Naive B cell (primary cell): ENCODE data around the gene CAMK1D. TPM values are rescaled to one million over a fixed set of nuclear protein-coding genes. Genes with fewer than 3 reads are reported as not detected.

Source experiments
- ATAC-seq, 2 donors: fragments of 150-1000 bp; cut with Tn5 transposase; 2 replicates each; pipeline ENCODE4 v1.10.0; 2021; ENCODE audit warnings: low read depth in 2 of 2, mild to moderate bottlenecking in 2 of 2, moderate library complexity in 2 of 2
- DNase-seq: peaks from one replicate; pipeline ENCODE4 v3.0.0; 2022
- H3K27ac Mint-ChIP-seq, 6 donors: one replicate each; pipeline ENCODE4 v1.8.0; 2020 to 2022; ENCODE audit warnings: mild to moderate bottlenecking in 6 of 6, mixed read lengths in 6 of 6, moderate library complexity in 5 of 6, inconsistent platforms in 2 of 6
- H3K27me3 Mint-ChIP-seq, 3 donors: one replicate each; pipeline ENCODE4 v1.8.0; 2021 to 2022; ENCODE audit warnings: mixed read lengths in 3 of 3, mild to moderate bottlenecking in 1 of 3
- H3K36me3 Mint-ChIP-seq, 2 donors: one replicate each; pipeline ENCODE4 v1.8.0; 2020 to 2022; ENCODE audit warnings: mixed read lengths in 2 of 2, inconsistent platforms in 1 of 2, mild to moderate bottlenecking in 1 of 2
- H3K4me1 Mint-ChIP-seq, 3 donors: one replicate each; pipeline ENCODE4 v1.8.0; 2020 to 2022; ENCODE audit warnings: mixed read lengths in 3 of 3, inconsistent platforms in 1 of 3, mild to moderate bottlenecking in 1 of 3, moderate library complexity in 1 of 3
- H3K4me3 Mint-ChIP-seq, 8 donors: one replicate each; pipeline ENCODE4 v1.8.0; 2020 to 2022; ENCODE audit warnings: mild to moderate bottlenecking in 8 of 8, mixed read lengths in 8 of 8, moderate library complexity in 8 of 8, inconsistent platforms in 2 of 8
- H3K9me3 Mint-ChIP-seq, 7 donors: one replicate each; pipeline ENCODE4 v1.8.0; 2020 to 2022; ENCODE audit warnings: mixed read lengths in 7 of 7, mild to moderate bottlenecking in 5 of 7, inconsistent platforms in 2 of 7, moderate library complexity in 1 of 7
- polyA plus RNA-seq, 6 donors: library from polyadenylated mRNA; unstranded; fragments of 300-500 nt; fragmentation: Illumina TruSeq; gene quantifications; one replicate each; pipeline ENCODE4 v1.2.3, GENCODE V29; 2021; ENCODE audit warnings: low read depth in 6 of 6

Gene CAMK1D
- polyA plus RNA-seq, 6 donors from 2014 or later: 12.2 to 54.1 (median 35.6) TPM

GRCh38 chr10:12387561-12388210, 38.3 kb downstream of the CAMK1D start:
- Mint-ChIP-seq H3K36me3 (peaks cover 5 to 17% of the 10 kb centered on the region in 2 donors), H3K27ac (peak overlapping the region; percentile 32 to 77 (median 65)), H3K4me1 (peaks cover 60 to 69% (median 62%) of the 10 kb centered on the region in 3 donors), H3K9me3 (peaks cover 0 to 19% (median 8%) of the 10 kb centered on the region in 7 donors), H3K4me3 (peak overlapping the region in 3 of 8 donors; percentile 5 to 21 (median 9)), H3K27me3 (no peaks in the 10 kb centered on the region)
- ATAC-seq (no peak), DNase-seq (no peak)

- H3K4me3 Mint-ChIP-seq: peak overlapping the region in 3 of 8 donors; percentile 21 to 73 (median 37)
- peaks cover 5 to 16% of the 10 kb centered on the region in 2 donors for H3K36me3 Mint-ChIP-seq
- peak overlapping the region in 3 of 6 donors; percentile 56 to 75 (median 70) for H3K27ac Mint-ChIP-seq
- no peaks in the 10 kb centered on the region for H3K27me3 Mint-ChIP-seq
- no peak for ATAC-seq
- peaks cover 65 to 76% (median 70%) of the 10 kb centered on the region in 3 donors for H3K4me1 Mint-ChIP-seq
- peaks cover 0 to 15% (median 7%) of the 10 kb centered on the region in 7 donors for H3K9me3 Mint-ChIP-seq
- DNase-seq: no peak
Observed at GRCh38 chr10:12388671-12389070, 39.3 kb downstream of the CAMK1D start.

- Mint-ChIP-seq H3K27me3 (no peaks in the 10 kb centered on the region), H3K27ac (peak overlapping the region in 5 of 6 donors; percentile 56 to 88 (median 64)), H3K4me1 (peaks cover 66 to 78% (median 76%) of the 10 kb centered on the region in 3 donors), H3K9me3 (peaks cover 0 to 11% (median 7%) of the 10 kb centered on the region in 7 donors), H3K36me3 (peaks cover 2 to 11% of the 10 kb centered on the region in 2 donors), H3K4me3 (peak overlapping the region in 5 of 8 donors; percentile 17 to 73 (median 27))
- no peak for DNase-seq
- peak; percentile 30 to 54 for ATAC-seq
Observed at GRCh38 chr10:12389154-12389734, 39.9 kb downstream of the CAMK1D start.

DNA sequence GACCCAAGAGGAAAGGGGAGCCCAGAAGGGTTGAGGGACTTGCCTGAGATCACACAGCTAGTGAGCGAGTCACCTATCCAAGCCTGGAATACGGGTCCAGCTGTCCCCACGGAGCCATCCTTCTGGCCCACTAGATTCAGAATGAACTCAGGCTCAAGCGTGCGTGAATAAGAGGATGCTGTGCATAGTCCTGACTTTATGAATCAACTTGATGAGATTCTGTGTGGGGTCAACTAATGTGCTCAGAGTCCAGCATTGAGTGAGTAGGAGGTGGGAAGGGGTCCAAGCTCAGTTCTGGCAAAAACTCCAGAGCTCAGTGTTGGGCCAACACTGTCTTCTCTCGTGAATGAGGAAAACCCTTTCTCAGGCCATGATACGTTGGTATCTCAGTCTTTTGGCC, 41.4 kb downstream of the CAMK1D start:
- ATAC-seq (no peak), DNase-seq (no peak)
- Mint-ChIP-seq H3K27ac (peak overlapping the region in 5 of 6 donors; percentile 5 to 79 (median 75)), H3K27me3 (no peaks in the 10 kb centered on the region), H3K4me3 (peak overlapping the region in 1 of 8 donors; percentile 11), H3K36me3 (no peaks in the 10 kb centered on the region), H3K9me3 (no peaks in the 10 kb centered on the region), H3K4me1 (peaks cover 66 to 79% (median 77%) of the 10 kb centered on the region in 3 donors)

GRCh38 chr10:12391206-12391605, 41.9 kb downstream of the CAMK1D start:
- Mint-ChIP-seq H3K4me3 (peak overlapping the region in 1 of 8 donors; percentile 12), H3K4me1 (peaks cover 68 to 80% (median 80%) of the 10 kb centered on the region in 3 donors)
- no peak for ATAC-seq

DNA sequence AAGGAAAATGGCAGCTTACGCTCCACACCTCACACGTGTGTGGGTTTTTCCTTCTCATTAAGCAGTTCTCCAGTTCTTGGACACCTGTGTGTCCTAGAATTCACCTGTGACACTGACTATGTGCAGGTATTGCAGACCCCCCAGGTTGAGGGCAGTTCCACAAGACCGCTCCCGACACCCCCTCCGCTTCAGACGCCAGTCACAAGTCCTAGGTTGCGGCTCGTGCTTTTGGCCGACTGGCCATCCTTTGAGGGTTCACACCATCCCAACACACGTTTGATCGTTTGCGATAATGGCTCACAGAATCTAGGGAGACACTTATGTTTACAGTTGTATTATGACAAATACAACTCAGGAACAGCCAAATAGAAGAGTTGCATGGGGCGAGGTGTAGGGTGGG, 44.5 kb downstream of the CAMK1D start:
- ATAC-seq: no peak
- H3K4me1 Mint-ChIP-seq: peaks cover 71 to 84% (median 77%) of the 10 kb centered on the region in 3 donors
- H3K27ac Mint-ChIP-seq: peak overlapping the region in 4 of 6 donors; percentile 37 to 96 (median 69)

More at GRCh38 chr10:12391206-12391605, 41.9 kb downstream of the CAMK1D start:
- no peaks in the 10 kb centered on the region for H3K36me3 Mint-ChIP-seq
- no peaks in the 10 kb centered on the region for H3K9me3 Mint-ChIP-seq
- no peak for DNase-seq
- H3K27ac Mint-ChIP-seq: peak overlapping the region in 5 of 6 donors; percentile 5 to 79 (median 75)
- H3K27me3 Mint-ChIP-seq: no peaks in the 10 kb centered on the region

GRCh38 chr10:12394241-12395033, 45.1 kb downstream of the CAMK1D start:
- Mint-ChIP-seq H3K4me1 (peaks cover 70 to 84% (median 77%) of the 10 kb centered on the region in 3 donors), H3K27ac (peak overlapping the region; percentile 29 to 96 (median 78)), H3K36me3 (no peaks in the 10 kb centered on the region), H3K4me3 (peak overlapping the region in 1 of 8 donors; percentile 64), H3K9me3 (no peaks in the 10 kb centered on the region), H3K27me3 (no peaks in the 10 kb centered on the region)
- DNase-seq: no peak
- ATAC-seq: no peak

More for the DNA sequence above, 44.5 kb downstream of the CAMK1D start:
- no peaks in the 10 kb centered on the region for H3K9me3 Mint-ChIP-seq
- no peaks in the 10 kb centered on the region for H3K27me3 Mint-ChIP-seq
- H3K4me3 Mint-ChIP-seq: no peak overlapping the region
- H3K36me3 Mint-ChIP-seq: no peaks in the 10 kb centered on the region
- DNase-seq: no peak

DNA sequence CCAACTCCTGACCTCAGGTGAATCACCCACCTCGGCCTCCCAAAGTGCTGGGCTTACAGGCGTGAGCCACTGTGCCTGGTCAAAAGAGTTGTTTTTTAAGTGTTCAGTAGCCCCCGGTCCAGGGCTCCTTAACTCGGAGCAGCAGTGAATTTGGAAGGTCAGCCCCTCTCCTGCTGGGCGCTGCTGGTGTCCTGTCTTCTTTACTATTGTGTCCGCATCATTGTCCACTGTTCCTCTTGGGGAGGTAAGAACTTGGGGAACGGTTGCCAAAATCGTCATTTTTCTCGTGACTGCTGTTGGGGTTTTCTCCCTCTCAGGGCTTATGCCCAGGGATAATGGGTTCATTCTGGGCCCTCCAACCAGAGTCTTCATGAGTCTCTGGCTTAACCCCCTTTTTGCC, 46.7 kb downstream of the CAMK1D start:
- Mint-ChIP-seq H3K27ac (peak overlapping the region in 4 of 6 donors; percentile 42 to 83 (median 64)), H3K4me1 (peaks cover 62 to 74% (median 67%) of the 10 kb centered on the region in 3 donors), H3K27me3 (no peaks in the 10 kb centered on the region), H3K36me3 (no peaks in the 10 kb centered on the region), H3K9me3 (no peaks in the 10 kb centered on the region), H3K4me3 (no peak overlapping the region)
- no peak for ATAC-seq
- DNase-seq: no peak

DNA sequence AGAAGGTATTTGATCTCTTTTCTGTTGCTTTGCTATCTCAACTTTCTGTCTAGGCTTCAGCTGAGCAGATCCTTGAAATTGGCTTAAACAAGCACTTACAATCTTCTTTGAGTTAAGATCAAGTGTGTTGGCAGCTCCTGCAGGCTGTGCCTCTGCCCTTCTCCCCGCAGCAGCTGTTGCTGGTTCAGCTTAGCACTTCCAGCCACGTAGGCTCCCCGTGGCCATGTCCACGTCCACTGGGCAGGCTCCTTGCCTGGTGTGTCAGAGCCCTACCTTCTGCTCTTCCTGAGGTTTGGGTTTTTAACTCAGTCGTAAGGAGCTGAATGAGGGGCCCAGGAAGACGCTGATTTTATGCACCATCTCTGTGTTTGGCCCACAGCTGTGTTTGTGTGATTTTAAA, 47.2 kb downstream of the CAMK1D start:
- Mint-ChIP-seq H3K27ac (peak overlapping the region in 5 of 6 donors; percentile 38 to 81 (median 69)), H3K36me3 (no peaks in the 10 kb centered on the region), H3K4me1 (peaks cover 64 to 73% (median 69%) of the 10 kb centered on the region in 3 donors), H3K9me3 (no peaks in the 10 kb centered on the region), H3K4me3 (peak overlapping the region in 1 of 8 donors; percentile 58), H3K27me3 (no peaks in the 10 kb centered on the region)
- no peak for ATAC-seq
- no peak for DNase-seq

DNA sequence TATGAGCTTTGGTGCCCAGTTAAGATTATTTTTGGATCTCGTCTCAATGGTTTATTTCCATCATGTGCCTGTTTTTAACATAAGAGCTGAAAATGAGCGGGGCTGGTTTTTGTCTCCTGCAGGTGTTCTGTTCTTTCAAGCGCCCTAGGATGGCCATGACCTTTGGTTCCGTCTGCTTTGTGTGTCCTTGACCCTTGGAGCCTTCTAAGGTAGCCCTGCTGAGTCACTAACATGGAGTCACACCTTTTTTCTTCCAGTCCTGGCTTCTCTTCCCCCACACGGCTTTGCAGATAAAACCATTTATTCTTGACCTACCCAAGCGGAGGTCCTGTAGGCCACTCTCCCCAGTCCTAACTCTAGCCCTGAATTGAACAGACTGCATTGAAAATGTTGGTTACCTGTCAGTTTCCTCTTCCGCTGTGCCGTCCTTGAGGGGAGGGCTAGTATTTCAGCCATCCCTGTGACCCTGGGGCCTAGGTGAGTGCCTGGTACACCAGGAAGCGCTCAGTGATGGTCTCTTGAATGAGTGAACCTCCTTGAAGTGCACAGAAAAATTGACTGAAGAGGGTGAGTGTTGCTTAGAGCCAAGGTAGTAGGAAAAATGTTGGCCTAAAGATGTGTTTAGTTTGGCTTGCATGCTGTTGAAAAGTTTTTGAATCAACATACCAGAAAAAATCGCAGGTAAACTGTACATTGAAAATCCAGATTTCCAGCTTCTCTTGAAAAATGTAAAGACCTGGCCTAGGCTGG, 48.0 kb downstream of the CAMK1D start:
- peak overlapping the region; percentile 26 to 83 (median 73) for H3K27ac Mint-ChIP-seq
- H3K9me3 Mint-ChIP-seq: no peaks in the 10 kb centered on the region
- no peaks in the 10 kb centered on the region for H3K27me3 Mint-ChIP-seq
- no peaks in the 10 kb centered on the region for H3K36me3 Mint-ChIP-seq
- H3K4me3 Mint-ChIP-seq: peak overlapping the region in 1 of 8 donors; percentile 5
- H3K4me1 Mint-ChIP-seq: peaks cover 59 to 70% (median 67%) of the 10 kb centered on the region in 3 donors
- DNase-seq (no peak), ATAC-seq (no peak)

DNA sequence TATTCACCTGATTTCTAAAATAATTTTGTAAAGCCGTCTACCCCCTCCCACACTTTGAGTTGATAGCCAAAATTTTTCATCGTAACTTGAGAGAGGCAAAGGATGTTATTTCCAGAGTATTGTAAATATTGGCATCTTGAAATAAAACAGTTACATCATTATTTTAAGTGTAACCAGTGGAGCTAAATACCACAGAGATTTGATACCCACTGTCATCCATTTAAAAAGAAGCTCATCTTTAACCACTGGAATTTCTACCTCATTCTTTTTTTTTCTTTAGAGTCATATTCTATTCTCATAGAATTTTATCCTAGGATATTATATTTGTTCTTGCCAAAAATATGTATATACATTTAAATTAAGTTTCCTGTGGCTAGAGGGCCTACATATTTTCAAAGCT, 48.6 kb downstream of the CAMK1D start:
- Mint-ChIP-seq H3K4me1 (peaks cover 58 to 68% (median 67%) of the 10 kb centered on the region in 3 donors), H3K4me3 (no peak overlapping the region), H3K9me3 (no peaks in the 10 kb centered on the region), H3K27ac (peak overlapping the region in 2 of 6 donors; percentile 50 to 69), H3K36me3 (no peaks in the 10 kb centered on the region), H3K27me3 (no peaks in the 10 kb centered on the region)
- ATAC-seq (no peak), DNase-seq (no peak)

- no peaks in the 10 kb centered on the region for H3K36me3 Mint-ChIP-seq
- no peak for DNase-seq
- no peak overlapping the region for H3K4me3 Mint-ChIP-seq
- H3K27me3 Mint-ChIP-seq: no peaks in the 10 kb centered on the region
- peaks cover 42 to 61% (median 47%) of the 10 kb centered on the region in 3 donors for H3K4me1 Mint-ChIP-seq
- no peak for ATAC-seq
- H3K27ac Mint-ChIP-seq: peak overlapping the region in 3 of 6 donors; percentile 21 to 66 (median 30)
- H3K9me3 Mint-ChIP-seq: no peaks in the 10 kb centered on the region
Observed at GRCh38 chr10:12400266-12400931, 51.1 kb downstream of the CAMK1D start.
